ENCODE measurements around the gene ALDH8A1.
A peak's percentile ranks its signal among the peaks of the same experiment; 100 is the strongest.
"Not testable (repeated sequence)": the region's sequence is repeated elsewhere in the genome, so short reads cannot be mapped to it uniquely, and the experiment has no call there.

ALDH8A1 gene

DNA sequence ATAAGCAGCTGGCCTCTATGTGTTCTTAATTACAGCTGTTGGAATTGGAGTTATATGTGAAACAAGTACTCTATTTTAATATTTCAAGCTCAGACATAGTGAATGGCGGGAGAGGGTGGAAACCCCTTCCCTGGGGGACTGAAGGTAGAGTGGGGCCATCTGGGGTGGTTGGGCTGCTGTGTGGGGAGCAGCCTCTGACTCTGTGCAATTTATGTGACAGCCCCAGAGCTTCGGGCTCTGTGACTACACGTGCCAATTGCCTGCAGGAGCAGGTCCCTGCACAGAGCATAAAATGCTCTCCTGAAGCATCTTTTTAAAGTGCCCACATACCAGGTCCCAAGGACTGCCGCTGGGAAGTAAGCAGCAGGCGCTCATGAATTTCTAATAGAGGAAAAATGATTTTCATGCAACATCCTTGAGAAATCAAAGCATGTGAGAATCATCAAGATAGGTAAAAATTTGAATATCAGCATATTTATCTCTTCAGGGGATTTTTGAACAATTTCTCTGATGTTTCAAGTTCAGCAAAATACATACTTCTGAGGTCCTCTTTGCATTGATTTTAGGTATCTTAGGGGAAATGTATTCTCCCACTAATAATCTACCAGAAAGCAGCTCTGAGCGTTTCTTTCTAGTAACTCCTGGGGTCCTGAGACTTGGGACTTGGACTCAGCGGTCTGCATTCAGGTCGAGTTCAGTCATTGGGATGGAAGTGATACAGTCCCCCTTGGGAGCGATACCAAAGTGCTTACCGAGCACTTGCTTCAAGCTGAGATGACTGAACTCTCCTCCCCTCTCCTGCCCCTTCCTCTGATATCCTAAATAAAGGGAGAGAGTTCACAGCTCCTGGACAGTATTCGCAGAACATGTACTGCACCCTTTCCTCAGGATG lies 40.0 kb downstream of the ALDH8A1 start:
- no peak for DNase-seq (ENCODE audit: low spot score)

DNA sequence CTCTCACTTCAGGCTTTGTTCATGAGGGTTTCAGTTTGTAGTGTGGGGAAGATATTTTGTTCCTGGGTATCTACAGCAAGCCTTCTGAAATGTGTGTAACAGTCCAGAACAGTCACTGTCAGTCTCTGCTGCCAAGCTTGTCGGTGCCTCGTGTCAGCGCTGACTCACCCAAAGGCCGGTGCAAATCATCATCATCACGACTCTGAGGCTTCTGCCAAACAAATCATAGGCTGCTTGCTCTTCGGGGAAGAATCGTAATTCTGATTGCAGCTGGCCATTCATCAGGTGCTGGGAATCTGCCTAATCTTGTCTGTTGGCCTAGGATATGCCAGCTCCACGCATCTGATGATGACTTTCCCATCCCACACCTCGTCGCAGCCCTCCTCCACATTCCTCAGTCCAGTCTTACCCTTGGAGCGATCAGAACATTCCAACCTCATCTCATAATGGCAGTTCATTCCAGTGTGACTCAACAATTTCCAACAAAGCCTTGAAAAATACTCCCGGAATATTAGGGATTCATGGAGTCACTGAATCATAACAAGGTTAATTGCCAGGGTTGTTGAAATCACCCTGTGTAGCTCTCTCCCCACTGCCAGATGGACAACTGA lies 40.9 kb downstream of the ALDH8A1 start:
- DNase-seq (ENCODE audit: low spot score): peak; percentile 6

DNA sequence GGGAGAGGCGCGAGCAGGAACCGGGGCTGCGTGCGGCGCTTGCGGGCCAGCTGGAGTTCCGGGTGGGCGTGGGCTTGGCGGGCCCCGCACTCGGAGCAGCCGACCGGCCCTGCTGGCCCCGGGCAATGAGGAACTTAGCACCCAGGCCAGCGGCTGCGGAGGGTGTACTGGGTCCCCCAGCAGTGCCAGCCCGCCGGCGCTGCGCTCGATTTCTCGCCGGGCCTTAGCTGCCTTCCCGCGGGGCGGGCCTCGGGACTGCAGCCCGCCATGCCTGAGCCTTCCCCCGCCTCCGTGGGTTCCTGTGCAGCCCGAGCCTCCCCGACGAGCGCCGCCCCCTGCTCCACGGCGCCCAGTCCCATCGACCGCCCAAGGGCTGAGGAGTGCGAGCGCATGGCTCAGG lies 45.2 kb downstream of the ALDH8A1 start:
- not testable (repeated sequence) for DNase-seq (ENCODE audit: low spot score)

DNA sequence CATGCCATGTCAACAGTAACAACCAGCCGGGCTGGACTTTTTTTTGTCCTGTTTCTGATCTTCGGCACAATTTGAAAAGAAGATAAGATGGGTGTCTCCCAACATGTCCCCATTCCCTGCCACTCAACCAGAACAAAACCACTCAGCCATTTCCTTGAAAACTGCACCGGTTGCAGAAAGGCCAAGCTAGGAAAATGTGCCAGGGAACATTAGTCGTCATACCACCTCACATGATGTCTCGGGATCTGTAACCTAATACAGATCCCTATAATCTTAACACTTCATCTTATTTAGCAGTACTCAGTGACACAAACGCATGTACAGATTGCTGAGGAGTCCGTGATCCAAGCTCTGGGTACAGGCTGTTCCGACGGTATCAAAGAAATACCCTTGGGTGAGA lies 46.5 kb downstream of the ALDH8A1 start:
- DNase-seq (ENCODE audit: low spot score): no peak

DNA sequence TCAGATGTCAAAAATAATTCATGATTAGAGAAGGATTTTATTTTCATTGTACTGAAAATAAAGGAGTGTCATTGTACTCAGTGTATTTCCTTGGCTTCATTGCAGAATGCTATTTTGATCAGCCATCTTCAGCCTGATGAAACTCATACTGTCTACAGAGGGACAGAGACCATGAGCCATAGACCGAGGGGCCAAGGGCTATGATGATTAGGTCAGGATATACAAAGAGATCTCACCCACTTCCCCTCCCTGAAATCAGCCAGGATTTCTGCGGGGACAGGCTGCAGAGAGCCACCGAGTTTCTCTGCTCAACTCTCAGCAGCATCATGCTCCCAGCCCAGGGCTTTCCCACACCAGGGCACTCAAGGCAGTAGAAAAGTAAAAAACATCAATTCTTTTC lies 47.0 kb downstream of the ALDH8A1 start:
- DNase-seq (ENCODE audit: low spot score): no peak

DNA sequence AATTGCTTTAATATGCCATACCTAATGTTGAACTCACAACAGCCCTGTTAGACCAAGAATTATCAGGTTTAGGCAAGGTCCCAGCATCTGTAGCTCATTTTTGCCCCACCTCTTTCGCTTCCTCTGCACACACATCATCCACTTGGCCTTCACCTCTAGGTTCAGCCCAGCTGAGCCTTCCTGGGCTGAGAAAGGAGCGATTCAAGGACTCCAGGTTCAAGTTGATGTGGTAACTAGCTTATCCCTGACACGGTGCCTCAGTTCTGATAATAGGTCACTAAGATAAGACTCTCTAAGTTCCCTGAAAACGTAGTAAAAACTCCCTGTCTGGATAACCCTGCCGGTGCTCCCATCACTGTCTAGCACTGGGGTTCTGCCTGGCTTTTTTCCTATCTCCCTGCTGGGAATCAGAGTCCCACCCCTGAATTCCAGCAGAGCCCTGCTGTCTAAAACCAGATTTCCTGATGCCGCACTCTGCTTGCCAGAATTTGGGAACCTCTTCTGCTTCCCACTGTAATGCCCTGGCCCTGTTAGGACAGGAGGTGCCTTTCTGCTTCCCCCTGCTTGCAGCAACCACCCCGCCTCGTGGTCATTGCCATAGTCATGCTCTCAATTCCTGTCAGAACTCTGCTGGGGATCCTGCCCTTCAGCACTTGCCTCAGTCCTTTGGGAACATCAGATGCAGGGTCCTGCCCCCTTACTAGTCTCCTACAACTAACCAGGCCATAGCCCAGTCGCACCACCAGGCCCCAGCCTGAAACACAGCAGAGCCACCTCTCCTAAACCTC lies 47.6 kb downstream of the ALDH8A1 start:
- no peak for DNase-seq (ENCODE audit: low spot score)

DNA sequence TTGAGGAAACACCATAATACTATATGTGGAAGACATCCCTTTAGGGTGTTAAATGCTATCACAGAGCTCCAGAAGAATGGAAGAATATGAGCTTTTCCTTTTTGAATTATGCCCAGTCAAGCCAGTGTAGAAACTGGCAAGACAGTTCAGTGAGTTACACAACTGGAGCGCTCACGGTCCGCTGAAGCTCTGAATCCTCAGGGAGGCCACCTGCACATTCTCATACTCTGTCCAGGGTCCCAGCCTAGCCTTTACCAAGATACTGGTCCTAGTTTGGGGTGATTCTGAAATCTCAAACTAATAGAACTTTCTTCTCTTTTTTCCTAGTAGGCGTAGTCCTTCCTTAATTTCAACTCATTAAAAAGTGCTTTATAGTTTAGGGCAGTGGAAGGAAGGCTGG lies 51.3 kb downstream of the ALDH8A1 start:
- no peak for DNase-seq (ENCODE audit: low spot score)

DNA sequence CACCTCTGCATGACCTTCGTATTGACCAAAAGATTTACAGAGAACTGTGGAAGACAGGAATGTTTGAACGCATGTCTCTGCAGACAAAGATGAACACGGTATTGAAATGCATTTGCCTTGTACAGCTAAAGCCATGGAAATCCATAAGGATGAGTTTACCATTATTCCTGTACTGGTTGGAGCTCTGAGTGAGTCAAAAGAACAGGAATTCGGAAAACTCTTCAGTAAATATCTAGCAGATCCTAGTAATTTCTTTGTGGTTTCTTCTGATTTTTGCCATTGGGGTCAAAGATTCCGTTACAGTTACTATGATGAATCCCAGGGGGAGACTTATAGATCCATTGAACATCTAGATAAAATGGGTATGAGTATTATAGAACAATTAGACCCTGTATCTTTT lies 51.7 kb downstream of the ALDH8A1 start:
- DNase-seq (ENCODE audit: low spot score): not testable (repeated sequence)

DNA sequence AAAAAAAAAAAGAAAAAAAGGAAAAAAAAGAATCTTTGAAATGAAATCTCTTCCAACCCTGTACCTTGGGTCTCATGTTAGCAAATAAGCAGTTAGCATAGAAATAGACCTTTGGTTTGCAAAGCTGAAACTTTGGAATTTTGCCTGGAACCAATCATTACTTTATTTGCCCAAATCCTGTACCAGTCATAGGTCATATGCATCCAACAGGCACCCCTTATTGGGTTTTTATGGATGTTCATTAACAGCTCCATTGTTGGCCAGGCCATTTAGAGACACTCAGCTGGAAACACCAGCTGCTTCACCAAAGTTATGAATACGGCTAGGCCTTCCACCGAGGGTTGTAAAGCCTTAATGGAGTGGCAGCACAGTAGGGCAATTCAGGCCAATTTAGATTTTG lies 53.0 kb downstream of the ALDH8A1 start:
- DNase-seq (ENCODE audit: low spot score): no peak

DNA sequence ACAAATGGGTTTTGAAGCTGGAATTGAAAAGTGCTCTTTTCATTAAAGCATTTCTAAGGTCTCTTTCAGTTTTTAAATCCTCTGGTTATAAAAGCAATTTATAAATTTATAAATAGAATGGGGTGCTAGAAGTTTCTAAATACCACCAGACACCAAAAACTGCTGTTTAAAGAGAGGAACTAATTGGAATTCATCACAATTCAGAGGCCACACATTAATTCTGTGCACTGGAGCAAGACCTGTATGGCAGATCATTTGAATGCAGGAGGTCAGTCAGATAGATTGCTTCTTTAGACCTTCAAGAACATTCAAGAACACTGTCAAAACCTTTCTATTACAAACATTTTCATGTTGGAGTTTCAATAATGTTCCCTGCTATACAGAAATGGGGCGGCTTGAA lies 55.1 kb downstream of the ALDH8A1 start:
- DNase-seq (ENCODE audit: low spot score): no peak

DNA sequence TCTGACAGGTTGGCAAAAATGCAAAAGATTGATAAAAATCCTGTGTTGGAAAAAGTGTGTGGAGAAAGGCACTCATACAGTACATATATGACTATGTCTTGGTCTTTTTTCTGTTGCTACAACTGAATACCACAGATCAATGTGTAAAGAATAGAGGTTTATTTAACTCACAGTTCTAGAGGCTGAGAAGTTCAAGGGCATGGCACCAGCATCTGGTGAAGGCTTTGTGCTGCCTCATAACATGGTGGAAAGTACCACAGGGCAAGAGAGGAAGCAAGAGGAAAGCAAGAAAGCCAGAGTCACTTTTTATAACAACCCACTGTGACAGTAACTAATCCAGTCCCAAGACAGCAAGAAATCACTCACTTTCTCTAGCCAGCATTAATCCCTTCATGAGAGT lies 57.5 kb downstream of the ALDH8A1 start:
- no peak for DNase-seq (ENCODE audit: low spot score)

DNA sequence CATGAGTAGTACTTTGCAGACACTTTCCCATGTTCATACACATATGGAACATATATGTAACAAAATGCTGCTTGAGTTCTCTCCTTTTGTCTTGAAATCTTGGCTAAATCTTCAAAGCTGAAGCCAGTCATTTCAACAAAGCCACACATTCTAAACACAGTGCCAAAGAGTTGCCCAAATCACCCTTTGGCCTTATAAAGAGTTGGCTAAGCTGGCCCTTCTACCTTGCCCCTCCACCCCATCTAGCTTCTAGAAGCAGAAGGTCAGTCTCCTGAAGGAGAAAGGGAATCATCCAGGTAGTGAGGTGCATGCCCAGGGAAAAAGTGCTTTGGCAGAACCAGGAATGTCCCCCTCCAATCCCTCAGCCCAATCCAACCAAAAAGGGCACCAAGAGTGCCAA lies 58.3 kb downstream of the ALDH8A1 start:
- DNase-seq (ENCODE audit: low spot score): no peak

DNA sequence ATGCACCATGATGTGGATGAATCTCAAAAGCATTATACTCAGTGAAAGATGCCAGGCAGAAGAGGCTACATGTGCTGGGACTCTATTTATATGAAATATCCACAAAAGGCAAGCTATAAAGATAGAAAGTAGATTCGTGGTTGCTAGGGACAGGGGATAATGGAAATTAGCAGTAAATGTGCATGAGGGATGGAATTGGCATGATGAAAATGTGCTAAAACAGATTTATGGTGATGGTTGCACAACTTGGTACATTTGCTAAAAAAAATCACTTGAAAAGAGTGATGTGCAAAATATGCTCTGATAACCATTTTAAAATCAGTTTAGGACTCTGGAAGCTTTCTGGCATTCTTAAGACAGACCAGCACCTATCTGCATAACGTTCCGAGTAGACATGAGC lies 61.6 kb downstream of the ALDH8A1 start:
- DNase-seq (ENCODE audit: low spot score): no peak

DNA sequence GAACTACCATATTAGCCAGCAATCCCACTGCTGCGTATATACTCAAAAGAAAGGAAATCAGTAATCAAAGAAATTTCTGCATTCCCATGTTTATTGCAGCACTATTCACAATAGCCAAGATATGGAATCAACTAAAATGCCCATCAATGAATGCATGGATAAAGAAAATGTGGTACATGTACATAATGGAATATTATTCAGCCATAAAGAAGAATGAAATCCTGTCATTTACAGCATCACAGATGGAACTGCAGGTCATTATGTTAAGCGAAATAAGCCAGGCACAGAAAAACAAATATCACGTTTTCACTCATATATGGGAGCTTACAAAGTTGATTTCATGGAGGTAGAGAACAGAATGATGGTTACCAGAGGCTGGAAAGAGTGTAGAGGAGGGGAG lies 65.1 kb downstream of the ALDH8A1 start:
- DNase-seq (ENCODE audit: low spot score): no peak

DNA sequence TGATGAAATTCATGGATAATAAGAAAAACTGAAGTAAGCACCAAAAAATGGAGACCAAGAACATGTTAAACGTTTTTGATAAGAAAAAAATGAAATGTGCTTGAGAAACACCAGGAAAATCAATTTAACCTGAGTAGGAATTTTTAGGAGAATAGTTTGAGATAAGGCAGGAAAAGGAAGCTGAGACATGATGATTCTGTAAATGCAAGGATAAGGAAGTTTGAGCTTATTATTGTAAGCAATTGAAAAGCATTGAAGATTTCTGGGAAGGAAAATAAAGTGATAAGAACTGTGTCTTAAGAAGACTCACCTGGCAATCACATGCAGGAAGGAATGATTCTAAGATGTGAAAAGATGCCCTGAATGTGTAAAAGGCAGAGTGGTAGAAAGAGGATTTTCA lies 66.6 kb downstream of the ALDH8A1 start:
- no peak for DNase-seq (ENCODE audit: low spot score)

DNA sequence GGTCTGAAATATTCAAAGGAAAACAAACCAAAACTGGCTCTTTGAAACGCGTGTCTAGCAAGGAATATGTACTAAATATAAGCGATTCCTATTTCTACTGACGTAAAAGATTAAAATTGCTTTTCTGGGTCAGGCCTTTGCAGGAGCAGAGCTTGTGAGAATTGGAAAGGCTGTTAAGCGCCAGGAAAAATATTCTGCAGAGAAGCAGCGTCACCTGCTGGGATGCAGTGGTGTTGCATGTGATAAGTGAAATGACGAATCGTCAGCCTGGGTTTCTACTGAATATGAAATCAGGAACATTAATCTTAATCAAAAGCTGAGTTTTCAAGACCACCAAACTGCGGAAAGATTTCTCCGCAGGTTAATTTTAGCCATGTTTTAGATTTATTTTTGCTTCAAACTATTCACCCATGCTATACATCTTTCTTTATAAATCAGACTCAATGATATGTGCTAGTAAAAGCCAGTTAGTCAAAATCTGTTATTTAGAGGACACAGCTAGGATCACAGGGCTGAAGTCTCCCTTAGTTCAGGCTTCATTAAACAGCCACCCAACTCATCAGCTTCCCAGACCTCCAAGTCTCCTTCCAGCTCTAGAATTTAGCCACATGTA lies 67.4 kb downstream of the ALDH8A1 start:
- peak; percentile 30 for DNase-seq (ENCODE audit: low spot score)

DNA sequence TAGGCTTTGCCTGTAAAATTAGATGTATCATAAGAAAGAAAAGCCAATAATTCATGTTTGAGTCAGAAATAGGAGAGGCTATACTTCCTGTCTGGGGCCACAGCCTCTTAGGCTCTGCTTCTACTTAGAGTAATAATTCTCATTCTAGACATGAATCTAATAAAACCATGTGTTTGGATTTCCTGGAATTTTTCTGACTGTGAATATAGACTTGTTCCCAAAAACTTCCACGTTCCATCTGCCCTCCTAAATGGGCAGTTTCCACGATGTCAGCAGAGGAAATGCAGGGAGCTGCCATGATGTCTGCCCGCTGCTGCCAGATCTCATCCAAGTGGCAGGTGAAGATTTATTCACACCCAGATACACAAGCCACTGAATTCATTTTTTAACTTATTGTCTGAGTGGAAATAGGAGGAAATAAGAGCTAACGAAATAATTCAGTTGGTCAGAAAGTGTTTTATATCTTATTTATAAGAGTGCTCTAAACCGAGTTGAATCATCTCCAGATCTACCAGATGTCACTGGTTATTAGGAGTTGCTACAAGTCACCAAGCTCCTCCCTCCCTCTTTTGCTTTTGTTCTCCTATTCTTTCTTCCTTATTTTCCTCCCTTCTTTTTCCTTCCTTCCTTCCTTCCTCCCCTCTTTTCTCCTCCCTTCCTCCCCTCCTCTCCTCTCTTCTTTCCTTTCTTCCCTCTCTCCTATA lies 69.3 kb downstream of the ALDH8A1 start:
- no peak for DNase-seq (ENCODE audit: low spot score)

DNA sequence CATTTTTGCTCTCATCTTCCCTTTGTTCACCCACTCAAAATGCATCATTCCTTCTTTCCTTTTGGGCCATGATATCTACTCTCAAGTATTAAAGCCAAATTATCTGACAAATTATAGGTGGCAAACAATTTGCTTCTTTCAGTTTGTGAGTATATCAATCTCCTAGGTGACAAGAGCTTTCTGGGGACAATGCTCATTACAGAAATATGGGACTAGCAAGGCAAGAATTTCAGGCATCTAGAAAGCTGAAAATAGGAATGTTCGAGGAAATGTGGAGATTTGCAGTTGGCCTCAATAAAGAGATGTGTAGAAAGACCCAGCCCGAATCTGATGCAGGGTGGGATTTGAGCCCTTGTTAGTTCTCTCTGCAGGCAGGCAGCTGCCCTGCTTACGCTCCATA lies 71.8 kb downstream of the ALDH8A1 start:
- DNase-seq (ENCODE audit: low spot score): no peak

DNA sequence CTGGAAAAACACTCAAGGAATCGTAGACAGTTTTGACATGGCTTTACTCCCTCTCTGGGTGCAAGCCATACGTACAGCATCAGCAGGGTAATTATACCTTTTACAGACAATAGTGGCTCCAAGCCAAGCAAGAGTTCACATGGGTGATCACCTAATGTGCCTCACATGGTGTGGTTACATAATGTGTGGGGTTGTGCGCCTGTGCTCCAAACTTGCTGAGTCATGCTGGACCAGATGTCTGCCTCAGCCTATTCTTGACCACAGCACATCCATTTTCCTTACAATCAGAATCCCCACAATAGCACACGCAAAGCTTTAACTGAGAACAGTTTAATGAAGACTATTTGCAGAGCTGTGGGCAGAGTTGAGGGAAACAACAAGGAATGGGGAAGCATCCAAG lies 74.5 kb downstream of the ALDH8A1 start:
- no peak for DNase-seq (ENCODE audit: low spot score)

DNA sequence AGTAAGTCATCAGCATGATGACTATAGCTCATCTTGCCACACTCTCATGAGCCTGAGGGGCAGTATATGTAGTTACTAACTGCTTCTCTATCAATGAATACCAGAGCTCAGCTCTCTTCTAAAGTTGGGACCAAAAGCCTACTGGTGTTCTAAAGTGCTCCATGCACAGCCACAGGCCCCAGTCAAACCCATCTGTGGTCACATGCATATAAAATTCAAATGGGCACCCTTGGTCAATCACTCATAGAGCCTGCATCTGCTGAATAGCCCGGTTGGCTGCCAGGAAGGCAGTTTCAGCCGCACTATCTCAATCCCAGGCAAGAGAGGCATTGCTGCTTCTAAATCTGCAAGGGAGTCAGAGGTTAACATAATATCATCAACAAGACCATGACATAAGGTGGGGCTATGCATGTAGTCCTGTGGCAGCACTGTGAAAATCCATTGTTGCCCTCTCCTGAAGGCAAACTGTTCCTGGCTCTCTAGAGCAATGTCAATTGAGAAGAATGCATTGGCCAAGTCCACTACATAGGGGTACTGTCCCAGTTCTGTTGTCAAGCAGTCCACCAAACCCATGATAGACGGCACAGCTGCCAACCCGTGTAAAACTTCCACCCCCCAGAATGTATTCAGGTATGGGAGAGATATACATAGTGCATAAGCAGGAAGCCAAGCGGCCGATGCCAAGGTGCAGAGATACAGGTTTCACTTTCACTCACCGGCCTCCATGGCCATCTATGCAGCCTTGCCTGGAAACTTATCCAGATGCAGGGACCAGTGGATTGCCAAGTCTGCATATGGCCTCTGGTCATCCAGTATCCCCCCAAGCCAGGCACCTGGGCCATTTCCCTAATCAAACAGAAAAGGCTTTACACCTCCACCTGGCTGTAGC lies 76.2 kb downstream of the ALDH8A1 start:
- no peak for DNase-seq (ENCODE audit: low spot score)

All from activated CD4-positive, alpha-beta T cell treated with anti-CD3 and anti-CD28 coated beads, Interleukin-2, Interleukin-4, amounts not matched to agents 100 ng/mL and 50 ng/mL, durations not matched to agents 16 hours and 8 hours (primary cell).